ENCODE measurements around the gene GPC2.
"Not testable (repeated sequence)": the region's sequence is repeated elsewhere in the genome, so short reads cannot be mapped to it uniquely, and the experiment has no call there.

GPC2 gene

GRCh38 chr7:100177045-100178001 is at the start of gene GPC2, which contains the start of gene STAG3:
Gene GPC2 (minus strand): TSS chr7:100177381. CDS start chr7:100177199, 182 bp downstream.
Gene STAG3 (plus strand): TSS chr7:100177918. CDS start chr7:100180557, 2,639 bp downstream.
- DNase-seq (ENCODE audit: low read depth in 2 of 2), result peak; percentile 88 to 93

GRCh38 chr7:100224891-100225290 is 47.7 kb upstream of the GPC2 start:
- not testable (repeated sequence) for DNase-seq (ENCODE audit: low read depth in 2 of 2)

- DNase-seq (ENCODE audit: low read depth in 2 of 2), result not testable (repeated sequence)
These were observed 46.3 kb upstream of the GPC2 start for GRCh38 chr7:100223376-100223927.

- DNase-seq (ENCODE audit: low read depth in 2 of 2), result no peak
These were observed 45.4 kb upstream of the GPC2 start for GRCh38 chr7:100222445-100223132.

GRCh38 chr7:100221767-100222444 is 44.7 kb upstream of the GPC2 start:
- no peak for DNase-seq (ENCODE audit: low read depth in 2 of 2)

GRCh38 chr7:100221231-100221718 is 44.1 kb upstream of the GPC2 start:
- DNase-seq (ENCODE audit: low read depth in 2 of 2), result peak; percentile 29 to 61

GRCh38 chr7:100220586-100221230 is 43.5 kb upstream of the GPC2 start:
- DNase-seq (ENCODE audit: low read depth in 2 of 2), result no peak

- not testable (repeated sequence) for DNase-seq (ENCODE audit: low read depth in 2 of 2)
These were observed 42.8 kb upstream of the GPC2 start, which contains the start of gene PVRIG for GRCh38 chr7:100219801-100220585. Gene PVRIG (plus strand): TSS chr7:100219949. CDS start chr7:100219971, 22 bp downstream.

GRCh38 chr7:100219271-100219737 is 42.1 kb upstream of the GPC2 start:
- DNase-seq (ENCODE audit: low read depth in 2 of 2), result no peak

- DNase-seq (ENCODE audit: low read depth in 2 of 2), result peak; percentile 57 to 69
These were observed 40.8 kb upstream of the GPC2 start for GRCh38 chr7:100217934-100218333.

GRCh38 chr7:100215895-100216294 is 38.7 kb upstream of the GPC2 start:
- no peak for DNase-seq (ENCODE audit: low read depth in 2 of 2)

- DNase-seq (ENCODE audit: low read depth in 2 of 2), result not testable (repeated sequence)
These were observed 37.2 kb upstream of the GPC2 start for GRCh38 chr7:100214356-100214755.

GRCh38 chr7:100213672-100214071 is 36.5 kb upstream of the GPC2 start:
- DNase-seq (ENCODE audit: low read depth in 2 of 2), result no peak

- DNase-seq (ENCODE audit: low read depth in 2 of 2), result no peak
These were observed 35.6 kb upstream of the GPC2 start for GRCh38 chr7:100212631-100213286.

- no peak for DNase-seq (ENCODE audit: low read depth in 2 of 2)
These were observed 34.2 kb upstream of the GPC2 start for GRCh38 chr7:100211342-100211780.

GRCh38 chr7:100210805-100211204 is 33.6 kb upstream of the GPC2 start:
- DNase-seq (ENCODE audit: low read depth in 2 of 2), result no peak

GRCh38 chr7:100209493-100209892 is 32.3 kb upstream of the GPC2 start:
- DNase-seq (ENCODE audit: low read depth in 2 of 2), result no peak

- no peak for DNase-seq (ENCODE audit: low read depth in 2 of 2)
These were observed 31.8 kb upstream of the GPC2 start for GRCh38 chr7:100208911-100209408.

GRCh38 chr7:100204454-100204853 is 27.3 kb upstream of the GPC2 start:
- DNase-seq (ENCODE audit: low read depth in 2 of 2), result no peak

Data from stimulated activated CD8-positive, alpha-beta memory T cell treated with anti-CD3 and anti-CD28 coated beads, Interleukin-2, amount 100 ng/mL, for 1 hour (primary cell).